H9 (cell line): Measurements from ENCODE around the gene LRR1. TPM values are rescaled to one million over a fixed set of nuclear protein-coding genes. Genes with fewer than 3 reads are reported as not detected.
A peak's percentile ranks its signal among the peaks of the same experiment; 100 is the strongest.

Source experiments
- DNase-seq: peaks from one replicate; pipeline ENCODE4 v3.0.0-alpha.2; 2017
- H2AFZ ChIP-seq: one replicate; pipeline ENCODE4 v1.6.1; 2013; ENCODE audit warnings: mild to moderate bottlenecking, low read length, control low read depth, moderate library complexity
- H2AK5ac ChIP-seq: 2 replicates; pipeline ENCODE4 v1.6.1; 2013; ENCODE audit warnings: low read length, control low read depth, mixed read lengths; ENCODE audit not compliant: insufficient read length
- H2BK120ac ChIP-seq: one replicate; pipeline ENCODE4 v1.6.1; 2013; ENCODE audit warnings: low read depth, mild to moderate bottlenecking, low read length, control low read depth, inconsistent platforms; ENCODE audit not compliant: poor library complexity, severe bottlenecking
- H2BK12ac ChIP-seq: 2 replicates; pipeline ENCODE4 v1.6.1; 2013; ENCODE audit warnings: low read length, control low read depth, mixed read lengths, low read depth; ENCODE audit not compliant: insufficient read length
- H2BK15ac ChIP-seq: 2 replicates; pipeline ENCODE4 v1.6.1; 2013; ENCODE audit warnings: low read depth, low read length, control low read depth
- H2BK20ac ChIP-seq: one replicate; pipeline ENCODE4 v1.6.1; 2013; ENCODE audit warnings: low read depth, mild to moderate bottlenecking, low read length, control low read depth, inconsistent platforms; ENCODE audit not compliant: poor library complexity, severe bottlenecking
- H2BK5ac ChIP-seq: 2 replicates; pipeline ENCODE4 v1.6.1; 2013; ENCODE audit warnings: low read length, control low read depth, mixed read lengths; ENCODE audit not compliant: insufficient read length
- H3K14ac ChIP-seq: 2 replicates; pipeline ENCODE4 v1.6.1; 2013; ENCODE audit warnings: low read length, control low read depth; ENCODE audit not compliant: insufficient read depth
- H3K18ac ChIP-seq: 2 replicates; pipeline ENCODE4 v1.6.1; 2013; ENCODE audit warnings: low read depth, mild to moderate bottlenecking, mixed read lengths, low read length, control low read depth; ENCODE audit not compliant: insufficient read length
- H3K23ac ChIP-seq: 2 replicates; pipeline ENCODE4 v1.6.1; 2013; ENCODE audit warnings: low read length, control low read depth, mixed read lengths, low read depth; ENCODE audit not compliant: insufficient read length
- H3K23me2 ChIP-seq: 2 replicates; pipeline ENCODE4 v1.6.1; 2013; ENCODE audit warnings: low read depth, mild to moderate bottlenecking, mixed read lengths, low read length, control low read depth; ENCODE audit not compliant: insufficient read length, poor library complexity, severe bottlenecking
- H3K27ac ChIP-seq: 2 replicates; pipeline ENCODE4 v1.5.1; 2013; ENCODE audit warnings: low read length, control low read depth, mixed read lengths, low read depth; ENCODE audit not compliant: insufficient read length
- H3K27me3 ChIP-seq: 2 replicates; pipeline ENCODE4 v1.6.1; 2013; ENCODE audit warnings: low read length, control low read depth, inconsistent platforms; ENCODE audit not compliant: insufficient read depth
- H3K4ac ChIP-seq: 2 replicates; pipeline ENCODE4 v1.6.1; 2013; ENCODE audit warnings: low read depth, mild to moderate bottlenecking, control low read depth, inconsistent platforms, low read length, moderate library complexity
- H3K4me1 ChIP-seq: 2 replicates; pipeline ENCODE4 v1.6.1; 2013; ENCODE audit warnings: low read length, control low read depth, inconsistent platforms; ENCODE audit not compliant: insufficient read depth
- H3K4me2 ChIP-seq: 2 replicates; pipeline ENCODE4 v1.6.1; 2013; ENCODE audit warnings: low read length, control low read depth, mixed read lengths; ENCODE audit not compliant: insufficient read length, insufficient read depth
- H3K56ac ChIP-seq: 2 replicates; pipeline ENCODE4 v1.6.1; 2013; ENCODE audit warnings: low read depth, mild to moderate bottlenecking, mixed read lengths, low read length, control low read depth; ENCODE audit not compliant: insufficient read length
- H3K79me1 ChIP-seq: 2 replicates; pipeline ENCODE4 v1.6.1; 2013; ENCODE audit warnings: low read depth, mild to moderate bottlenecking, moderate library complexity, low read length, control low read depth, inconsistent platforms; ENCODE audit not compliant: insufficient read depth, poor library complexity, severe bottlenecking
- H3K79me2 ChIP-seq: 2 replicates; pipeline ENCODE4 v1.6.1; 2013; ENCODE audit warnings: low read length, control low read depth, inconsistent platforms; ENCODE audit not compliant: insufficient read depth
- H3K9ac ChIP-seq: 2 replicates; pipeline ENCODE4 v1.6.1; 2013; ENCODE audit warnings: low read length, control low read depth, mixed read lengths; ENCODE audit not compliant: insufficient read length; ENCODE audit errors: extremely low read depth
- H3K9me3 ChIP-seq: one replicate; pipeline ENCODE4 v1.6.1; 2013; ENCODE audit warnings: low read depth, low read length, inconsistent platforms; ENCODE audit not compliant: control insufficient read depth
- H3T11ph ChIP-seq: one replicate; pipeline ENCODE4 v1.6.1; 2013; ENCODE audit warnings: mild to moderate bottlenecking, low read length, control low read depth, inconsistent platforms
- H4K20me1 ChIP-seq: one replicate; pipeline ENCODE4 v1.6.1; 2013; ENCODE audit not compliant: control insufficient read depth, insufficient read length, insufficient read depth
- H4K5ac ChIP-seq: 2 replicates; pipeline ENCODE4 v1.6.1; 2013; ENCODE audit warnings: low read depth, mild to moderate bottlenecking, mixed read lengths, low read length, control low read depth; ENCODE audit not compliant: insufficient read length
- H4K8ac ChIP-seq: replicated peaks from 2 replicates; pipeline ENCODE4 v1.6.1; 2013; ENCODE audit warnings: low read length, control low read depth, mixed read lengths, low read depth; ENCODE audit not compliant: insufficient read length
- H4K91ac ChIP-seq: 2 replicates; pipeline ENCODE4 v1.6.1; 2013; ENCODE audit warnings: low read depth, mild to moderate bottlenecking, moderate library complexity, mixed read lengths, low read length, control low read depth; ENCODE audit not compliant: insufficient read length
- H3K27ac Mint-ChIP-seq, 3 experiments: 2 replicates in 2 of 3; 3 replicates in 1 of 3; pipeline ENCODE4 v1.8.0; 2020 to 2021; ENCODE audit warnings: mixed read lengths in 3 of 3, mild to moderate bottlenecking in 1 of 3, moderate library complexity in 1 of 3
- H3K27me3 Mint-ChIP-seq: 2 replicates; pipeline ENCODE4 v1.8.0; 2021; ENCODE audit warnings: low read depth, mild to moderate bottlenecking, moderate library complexity, mixed read lengths
- H3K36me3 Mint-ChIP-seq, 3 experiments: 2 replicates in 2 of 3; 3 replicates in 1 of 3; pipeline ENCODE4 v1.8.0; 2020 to 2021; ENCODE audit warnings: low read depth in 3 of 3, mixed read lengths in 3 of 3; ENCODE audit not compliant: insufficient read depth in 1 of 3
- H3K4me1 Mint-ChIP-seq, 2 experiments: 2 replicates each; pipeline ENCODE4 v1.8.0; 2020; ENCODE audit warnings: mixed read lengths in 2 of 2
- H3K4me3 Mint-ChIP-seq, 2 experiments: 2 replicates in 1 of 2; 3 replicates in 1 of 2; pipeline ENCODE4 v1.8.0; 2020 to 2021; ENCODE audit warnings: mild to moderate bottlenecking in 2 of 2, mixed read lengths in 2 of 2, moderate library complexity in 1 of 2
- H3K9me3 Mint-ChIP-seq, 2 experiments: 2 replicates in 1 of 2; 3 replicates in 1 of 2; pipeline ENCODE4 v1.8.0; 2020; ENCODE audit warnings: mild to moderate bottlenecking in 2 of 2, mixed read lengths in 2 of 2, moderate library complexity in 1 of 2
- CTCF ChIP-seq: fragments of 200-600 bp; sonication (generic); conservative IDR thresholded peaks from 3 replicates; pipeline ENCODE4 v1.8.0; 2021; ENCODE audit warnings: antibody characterized with exemption, mild to moderate bottlenecking
- WGBS: extraction: QIAGEN DNeasy Blood & Tissue Kit; methylation state at CpG from one replicate; pipeline ENCODE4 v1.1.7; 2013; ENCODE audit warnings: missing lambda C conversion rate, low lambda C conversion rate, mixed read lengths; ENCODE audit not compliant: insufficient read length; ENCODE audit errors: extremely low coverage; 5-methylcytosine and 5-hydroxymethylcytosine counted together
- total RNA-seq: library from RNA; stranded (reverse); gene quantifications from 2 replicates; pipeline ENCODE4 v1.2.1, GENCODE V29; 2021

Gene LRR1
- total RNA-seq, 1 experiment from 2014 or later = 38.6 TPM

- Histone ChIP-seq H3K23me2 (peaks cover 3% of the 10 kb centered on the region), H3K9ac (no peak overlapping the region), H3K27ac (no peak overlapping the region), H2BK120ac (no peak overlapping the region), H3K56ac (no peak overlapping the region), H3K79me1 (peaks cover 9% of the 10 kb centered on the region), H2BK15ac (no peak overlapping the region), H2BK12ac (no peak overlapping the region), H2AK5ac (no peak overlapping the region), H3K79me2 (peaks cover 12% of the 10 kb centered on the region; the same call in 1 of the 2 replicates), H4K8ac (no peak overlapping the region), H3K9me3 (no peaks in the 10 kb centered on the region), H2AFZ (no peak overlapping the region), H3K4me2 (no peak overlapping the region), H3K23ac (no peak overlapping the region), H4K20me1 (no peaks in the 10 kb centered on the region), H2BK20ac (no peak overlapping the region), H3K4ac (no peak overlapping the region), H4K91ac (no peak overlapping the region), H3T11ph (no peak overlapping the region), H3K18ac (no peak overlapping the region), H4K5ac (no peak overlapping the region), H3K14ac (no peak overlapping the region), H3K27me3 (no peaks in the 10 kb centered on the region), H3K4me1 (peaks cover 5% of the 10 kb centered on the region; the same call in 1 of the 2 replicates), H2BK5ac (no peak overlapping the region)
- Mint-ChIP-seq H3K4me3 (no peak overlapping the region), H3K9me3 (no peaks in the 10 kb centered on the region), H3K36me3 (peaks cover 49 to 57% (median 51%) of the 10 kb centered on the region in 3 experiments), H3K4me1 (peaks cover 26 to 31% of the 10 kb centered on the region in 2 experiments), H3K27me3 (no peaks in the 10 kb centered on the region), H3K27ac (peak overlapping the region in 2 of 3 experiments; percentile 14 to 30; a peak in 4 of 7 replicates)
- WGBS = no CpG with 5 or more reads among the region's 2 CpGs
- no peak for DNase-seq
- no peak for TF ChIP-seq CTCF
These were observed 18.9 kb upstream of the LRR1 start for GRCh38 chr14:49579841-49580240.
